ENCODE results near the gene YIF1A. TPM values are rescaled to one million over a fixed set of nuclear protein-coding genes. Genes with fewer than 3 reads are reported as not detected.
A peak's percentile ranks its signal among the peaks of the same experiment; 100 is the strongest.

Gene YIF1A
- total and polyA plus RNA-seq, 2 of the 4 experiments (the other 2 are of a cell fraction) = 128 to 207 TPM

GRCh38 chr11:66330931-66331330, 42.0 kb upstream of the YIF1A start:
- Histone ChIP-seq H3K4ac (ENCODE audit: low read depth, low read length) (no peak overlapping the region), H2AFZ (replicated peaks; ENCODE audit: low read length, poor library complexity) (peak overlapping the region; percentile 24), H3K14ac (replicated peaks; ENCODE audit: low read depth, low read length) (no peak overlapping the region), H3K36me3 (ENCODE audit: control insufficient read depth, insufficient read depth, low read length) (peaks cover 18% of the 10 kb centered on the region), H3K9ac (ENCODE audit: low read depth, low read length) (no peak overlapping the region), H3K27ac (ENCODE audit: insufficient read depth, low read length) (no peak overlapping the region), H2AK9ac (replicated peaks; ENCODE audit: low read depth, low read length, poor library complexity) (peak overlapping the region; percentile 43), H4K5ac (ENCODE audit: low read depth, low read length) (no peak overlapping the region), H3K18ac (ENCODE audit: low read depth, low read length) (no peak overlapping the region), H4K8ac (ENCODE audit: low read depth in 2 of 2, low read length in 2 of 2) (no peak overlapping the region), H3K4me1 (ENCODE audit: control insufficient read depth, insufficient read depth, low read length) (peaks cover 34% of the 10 kb centered on the region), H2BK20ac (ENCODE audit: low read depth, low read length) (no peak overlapping the region), H2BK120ac (ENCODE audit: low read depth, low read length) (no peak overlapping the region), H3K79me1 (ENCODE audit: low read depth in 1 of 2, low read length in 2 of 2) (peaks cover 5 to 59% of the 10 kb centered on the region in 2 experiments), H2BK5ac (ENCODE audit: low read depth, low read length, poor library complexity, severe bottlenecking) (no peak overlapping the region), H4K91ac (ENCODE audit: insufficient read depth, low read depth, low read length) (no peak overlapping the region), H3K4me3 (ENCODE audit: insufficient read depth, low read depth, low read length) (no peak overlapping the region), H4K20me1 (ENCODE audit: insufficient read depth, low read length) (peaks cover 5% of the 10 kb centered on the region; the same call in 1 of the 2 replicates), H3K4me2 (ENCODE audit: low read depth, low read length) (no peak overlapping the region), H3K27me3 (ENCODE audit: control insufficient read depth, insufficient read depth, low read length) (no peaks in the 10 kb centered on the region), H2AK5ac (ENCODE audit: low read depth, low read length) (no peak overlapping the region), H3K9me1 (ENCODE audit: insufficient read depth, low read length) (peaks cover 12% of the 10 kb centered on the region), H2BK15ac (ENCODE audit: low read depth, low read length) (no peak overlapping the region), H3K56ac (ENCODE audit: extremely low read depth, insufficient read depth, low read length) (no peak overlapping the region), H3K23ac (ENCODE audit: low read depth, low read length) (no peak overlapping the region), H3K9me3 (ENCODE audit: control insufficient read depth, insufficient read depth, low read length) (no peaks in the 10 kb centered on the region)
- intact Hi-C loops (cut with micrococcal nuclease) (no loop called here), in situ Hi-C loops (cut with MboI; ENCODE audit: low sequenced_read_pairs) (no loop called here), dilution Hi-C loops (cut with HindIII; ENCODE audit: low sequenced_read_pairs, unreplicated experiment) (no loop called here)
- DNase-seq (no peak), ATAC-seq (ENCODE audit: low read depth) (no peak)
- BruUV-seq (replicated peaks) = no TSS peak
- no peak for TF ChIP-seq MAFK (IDR thresholded peaks at IDR 0.05; ENCODE audit: low read depth, low read length)
- TF ChIP-seq FOS (IDR thresholded peaks at IDR 0.05; ENCODE audit: low read depth, low read length) = no peak
- TF ChIP-seq MAZ (IDR thresholded peaks at IDR 0.05; ENCODE audit: borderline replicate concordance, low read depth, low read length) = no peak
- no peak for TF ChIP-seq SMC3 (IDR thresholded peaks at IDR 0.05; ENCODE audit: low read depth, low read length)
- 51% methylated on average over 6 of the region's 10 CpGs; no CpG with 5 or more reads in 1 of the 2 experiments for WGBS, 2 experiments (ENCODE audit: extremely low coverage in 2 of 2, insufficient read length in 1 of 2)
- ChIA-PET CTCF (no interaction called here), POLR2A (ENCODE audit: unreplicated experiment) (no interaction called here)
